Breast epithelium (tissue), 3 donors: Measurements from ENCODE around the gene DNAAF8.

Source experiments
- POLR2A ChIP-seq: fragments of 450-650 bp; IDR thresholded peaks from one replicate; pipeline ENCODE4 v1.6.1; 2016; ENCODE audit warnings: antibody characterized with exemption, mild to moderate bottlenecking, moderate library complexity
- TF ChIP-seq, protein P1 (sequence below), 3 donors: fragments of 450-650 bp; IDR thresholded peaks; one replicate each; pipeline ENCODE4 v1.5.1; 2016 to 2017; ENCODE audit warnings: antibody characterized with exemption in 3 of 3, mild to moderate bottlenecking in 3 of 3, moderate library complexity in 3 of 3

DNA sequence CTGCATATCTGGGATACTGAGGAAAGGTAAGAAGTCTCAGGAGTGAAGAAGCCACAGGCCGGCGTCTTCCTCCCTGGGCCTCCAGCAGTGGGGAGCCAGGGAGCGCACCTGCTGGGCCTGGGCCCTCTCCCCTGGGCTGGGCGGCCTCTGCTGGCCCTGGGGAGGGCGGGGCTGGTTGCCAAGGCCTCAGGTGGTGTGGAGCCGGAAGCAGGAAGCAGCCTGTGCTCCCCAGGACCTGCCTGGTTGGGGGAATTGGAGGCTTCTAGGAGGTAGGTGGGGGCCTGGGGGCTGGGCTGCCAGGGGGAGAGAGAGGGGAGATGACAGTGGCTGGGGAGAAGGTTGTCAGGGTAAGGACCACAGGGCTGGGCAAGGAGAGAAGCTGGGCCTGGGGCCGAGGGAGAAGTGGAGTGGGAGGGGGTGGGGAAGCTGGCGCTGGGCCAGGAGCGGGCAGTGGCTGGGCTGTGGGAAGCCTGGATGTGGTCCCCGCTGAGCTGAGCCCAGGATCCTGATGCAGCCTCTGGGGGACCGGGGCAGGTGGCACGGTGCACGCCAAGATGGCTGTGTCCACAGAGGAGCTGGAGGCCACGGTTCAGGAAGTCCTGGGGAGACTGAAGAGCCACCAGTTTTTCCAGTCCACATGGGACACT lies 61.0 kb downstream of the DNAAF8 start, which contains the start of gene SMIM22:
- TF ChIP-seq, protein P1, sequence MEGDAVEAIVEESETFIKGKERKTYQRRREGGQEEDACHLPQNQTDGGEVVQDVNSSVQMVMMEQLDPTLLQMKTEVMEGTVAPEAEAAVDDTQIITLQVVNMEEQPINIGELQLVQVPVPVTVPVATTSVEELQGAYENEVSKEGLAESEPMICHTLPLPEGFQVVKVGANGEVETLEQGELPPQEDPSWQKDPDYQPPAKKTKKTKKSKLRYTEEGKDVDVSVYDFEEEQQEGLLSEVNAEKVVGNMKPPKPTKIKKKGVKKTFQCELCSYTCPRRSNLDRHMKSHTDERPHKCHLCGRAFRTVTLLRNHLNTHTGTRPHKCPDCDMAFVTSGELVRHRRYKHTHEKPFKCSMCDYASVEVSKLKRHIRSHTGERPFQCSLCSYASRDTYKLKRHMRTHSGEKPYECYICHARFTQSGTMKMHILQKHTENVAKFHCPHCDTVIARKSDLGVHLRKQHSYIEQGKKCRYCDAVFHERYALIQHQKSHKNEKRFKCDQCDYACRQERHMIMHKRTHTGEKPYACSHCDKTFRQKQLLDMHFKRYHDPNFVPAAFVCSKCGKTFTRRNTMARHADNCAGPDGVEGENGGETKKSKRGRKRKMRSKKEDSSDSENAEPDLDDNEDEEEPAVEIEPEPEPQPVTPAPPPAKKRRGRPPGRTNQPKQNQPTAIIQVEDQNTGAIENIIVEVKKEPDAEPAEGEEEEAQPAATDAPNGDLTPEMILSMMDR (IDR thresholded peaks at IDR 0.05) = no peak
- TF ChIP-seq POLR2A = no peak
